ENCODE measurements around the gene SMURF1.

Gene SMURF1

DNA sequence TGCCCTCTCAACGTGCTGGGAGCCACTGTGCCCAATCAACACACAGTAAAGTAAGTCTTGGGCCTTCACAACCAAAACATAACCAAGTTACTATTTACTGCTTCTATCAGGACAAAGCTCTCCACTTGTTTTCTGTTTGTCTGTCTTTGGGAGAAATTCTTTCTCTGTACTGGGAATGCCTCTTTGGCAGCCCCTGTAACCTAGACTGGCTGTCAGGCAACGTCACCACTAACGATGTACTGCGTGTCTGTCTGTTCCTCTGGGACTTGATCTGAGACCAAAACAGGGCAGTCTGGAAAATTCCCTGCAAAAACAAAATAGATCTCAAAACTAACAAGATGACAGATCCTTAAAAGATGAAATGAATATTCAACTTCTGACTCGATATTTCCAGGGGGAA, 113.0 kb downstream of the SMURF1 start:
- no peak overlapping the region for H3K4me3 ChIP-seq (ENCODE audit: low read depth, low read length)

DNA sequence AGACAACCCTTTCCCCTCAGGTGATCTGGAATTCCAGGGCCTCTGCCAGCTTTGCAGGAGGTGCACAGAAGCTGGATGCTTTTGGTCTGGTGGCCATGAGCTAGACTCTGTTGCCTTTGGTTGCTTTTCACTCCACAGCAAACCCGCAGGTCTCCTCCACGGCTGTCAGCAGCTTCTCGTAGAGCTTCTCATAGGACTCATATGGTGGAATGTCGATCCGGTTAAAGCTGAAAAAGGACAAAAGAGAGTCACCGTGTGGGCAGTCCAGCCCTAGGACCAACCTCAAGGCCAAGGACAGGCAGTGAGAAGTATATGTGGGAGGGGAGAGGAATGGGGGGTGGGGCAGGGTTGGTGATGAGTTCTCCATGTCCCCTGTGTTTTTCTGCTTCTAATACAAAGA, 113.5 kb downstream of the SMURF1 start:
- H3K4me3 ChIP-seq (ENCODE audit: low read depth, low read length), result no peak overlapping the region

GRCh38 chr7:99029466-99030435, 114.2 kb downstream of the SMURF1 start:
- no peak overlapping the region for H3K4me3 ChIP-seq (ENCODE audit: low read depth, low read length)

DNA sequence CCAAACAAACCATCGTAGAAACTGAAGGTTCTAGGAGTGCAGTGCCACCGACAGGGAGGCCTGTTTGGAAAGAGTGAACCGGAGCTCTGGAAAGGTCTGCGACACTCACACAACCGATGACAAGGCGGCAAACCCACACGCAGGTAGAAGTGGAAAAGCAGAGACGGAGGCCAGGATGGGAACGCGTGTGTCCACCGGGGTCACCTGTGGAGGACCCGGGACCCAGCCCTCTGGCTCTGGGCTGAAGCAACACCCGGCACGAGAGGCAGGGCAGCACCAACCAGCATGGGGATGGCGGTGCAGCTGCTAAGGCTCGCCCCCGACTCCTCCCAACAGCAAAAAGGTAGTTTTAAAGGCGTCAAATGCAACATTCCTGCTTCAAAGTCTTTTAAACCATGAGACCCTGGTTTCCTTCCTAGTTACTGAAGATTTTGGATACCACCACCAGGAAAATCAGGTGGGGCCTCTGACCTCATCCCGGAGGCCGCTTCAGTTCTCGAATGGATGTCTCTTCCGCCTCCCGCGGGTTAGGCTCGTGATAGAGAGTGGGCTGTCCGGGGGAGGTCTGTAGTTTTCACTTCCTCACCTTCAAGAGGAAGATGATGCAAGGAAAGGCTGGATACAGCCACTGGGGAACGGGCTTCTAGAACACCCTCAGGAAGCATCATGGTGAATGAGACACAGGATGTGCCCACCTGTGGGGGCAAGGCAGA, 115.5 kb downstream of the SMURF1 start:
- H3K4me3 ChIP-seq (ENCODE audit: low read depth, low read length), result no peak overlapping the region

DNA sequence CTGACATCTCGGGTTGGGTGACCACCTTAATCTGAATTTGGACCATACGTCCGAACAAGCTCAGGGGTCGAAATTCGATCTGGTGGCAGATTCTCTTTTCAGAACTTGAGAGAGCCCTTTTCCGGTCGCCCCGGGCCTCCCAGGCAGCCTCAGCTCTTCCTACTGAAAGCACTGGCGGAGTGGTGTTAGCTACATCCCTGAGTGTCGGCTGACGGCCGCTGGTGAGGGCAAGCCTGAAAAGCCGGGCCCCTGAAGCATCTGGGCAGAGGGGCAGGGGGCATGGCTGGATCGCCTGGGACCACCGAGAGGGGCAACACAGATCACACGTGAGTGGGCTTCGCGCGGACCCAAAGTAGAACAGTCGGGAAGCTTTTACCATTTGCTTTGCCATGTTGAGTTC, 116.1 kb downstream of the SMURF1 start:
- H3K4me3 ChIP-seq (ENCODE audit: low read depth, low read length), result no peak overlapping the region

DNA sequence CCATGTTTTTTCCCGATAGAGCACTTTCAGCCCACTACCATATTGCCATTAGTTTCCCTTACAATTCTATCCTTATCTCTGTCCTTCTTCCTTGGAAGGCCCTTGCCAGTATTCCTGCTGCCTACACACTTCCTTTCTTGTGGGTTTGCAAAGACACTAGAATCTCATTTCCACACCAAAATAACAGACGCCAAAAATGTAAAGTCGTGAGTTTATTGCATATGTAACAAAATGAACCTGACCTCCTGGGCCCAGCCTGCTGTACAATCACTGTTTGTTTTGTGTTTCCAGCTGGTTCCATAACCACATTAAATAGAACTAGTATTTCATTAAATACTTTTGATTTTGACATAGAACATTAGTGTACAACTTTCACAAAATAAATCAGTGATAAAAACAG, 116.7 kb downstream of the SMURF1 start:
- H3K4me3 ChIP-seq (ENCODE audit: low read depth, low read length), result no peak overlapping the region

DNA sequence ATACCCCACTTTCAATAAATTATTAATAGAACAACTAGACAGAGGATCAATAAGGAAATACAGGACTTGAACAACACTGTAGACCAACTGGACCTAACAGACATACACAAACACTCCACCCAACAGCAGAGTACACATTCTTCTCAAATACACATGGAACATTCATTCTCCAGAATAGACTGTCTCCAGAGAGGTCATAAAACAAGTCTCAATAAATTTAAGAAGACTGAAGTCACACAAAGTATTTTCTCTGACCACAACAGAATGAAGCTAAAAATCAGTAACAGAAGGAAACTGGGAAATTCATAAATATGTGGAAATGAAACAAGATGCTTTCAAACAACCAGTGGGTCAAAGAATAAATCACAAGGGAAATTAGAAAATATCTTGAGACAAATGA, 119.8 kb downstream of the SMURF1 start:
- no peak overlapping the region for H3K4me3 ChIP-seq (ENCODE audit: low read depth, low read length)

- no peak overlapping the region for H3K4me3 ChIP-seq (ENCODE audit: low read depth, low read length)
These were observed 121.9 kb downstream of the SMURF1 start for GRCh38 chr7:99021941-99022560.

GRCh38 chr7:99020413-99020715, 123.5 kb downstream of the SMURF1 start:
- no peak overlapping the region for H3K4me3 ChIP-seq (ENCODE audit: low read depth, low read length)

- H3K4me3 ChIP-seq (ENCODE audit: low read depth, low read length), result no peak overlapping the region
These were observed 124.1 kb downstream of the SMURF1 start for GRCh38 chr7:99019523-99020412.

- no peak overlapping the region for H3K4me3 ChIP-seq (ENCODE audit: low read depth, low read length)
These were observed 127.7 kb downstream of the SMURF1 start for GRCh38 chr7:99016196-99016595.

DNA sequence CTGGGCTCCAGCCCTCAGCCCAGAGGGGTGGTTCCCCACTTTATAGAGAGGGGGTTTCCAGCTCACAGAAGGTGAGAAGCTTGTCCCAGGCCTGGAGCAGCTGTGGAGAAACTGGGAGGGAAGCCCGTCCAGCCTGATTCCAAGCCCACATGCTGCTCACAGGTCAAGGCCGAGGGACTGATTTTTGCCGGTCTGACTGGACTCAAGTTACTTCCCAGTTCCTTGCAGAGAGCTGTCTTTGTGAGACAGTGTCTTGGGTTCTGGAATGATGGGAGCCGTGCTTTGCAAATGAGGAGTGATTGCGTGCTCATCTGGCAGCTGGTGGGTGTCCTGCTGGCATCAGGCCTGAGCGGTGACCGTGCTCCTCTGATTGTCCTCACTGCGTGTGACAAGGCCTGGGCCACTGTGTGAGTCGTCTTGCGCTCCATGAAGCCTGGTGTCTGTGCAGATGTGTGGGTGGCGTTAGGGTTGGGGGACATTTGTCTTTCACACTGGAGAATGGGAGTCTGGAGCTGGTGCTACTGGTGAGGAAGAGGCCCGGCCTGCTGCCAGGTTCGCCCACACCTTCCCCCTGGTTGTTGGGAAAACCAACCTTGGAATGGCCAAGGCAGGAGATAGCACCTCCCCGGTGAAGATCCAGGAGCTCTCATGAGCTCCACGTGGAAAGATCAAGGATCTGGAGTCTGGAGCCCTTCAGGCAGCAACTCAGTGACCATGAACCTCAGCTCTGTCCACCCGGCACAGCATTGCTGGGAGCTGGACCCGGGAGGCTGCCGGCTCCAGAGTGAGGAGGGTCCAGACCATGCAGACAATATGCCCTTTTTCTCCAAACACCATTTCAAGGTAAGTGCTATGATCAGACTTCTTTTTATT, 129.6 kb downstream of the SMURF1 start:
- no peak overlapping the region for H3K4me3 ChIP-seq (ENCODE audit: low read depth, low read length)

DNA sequence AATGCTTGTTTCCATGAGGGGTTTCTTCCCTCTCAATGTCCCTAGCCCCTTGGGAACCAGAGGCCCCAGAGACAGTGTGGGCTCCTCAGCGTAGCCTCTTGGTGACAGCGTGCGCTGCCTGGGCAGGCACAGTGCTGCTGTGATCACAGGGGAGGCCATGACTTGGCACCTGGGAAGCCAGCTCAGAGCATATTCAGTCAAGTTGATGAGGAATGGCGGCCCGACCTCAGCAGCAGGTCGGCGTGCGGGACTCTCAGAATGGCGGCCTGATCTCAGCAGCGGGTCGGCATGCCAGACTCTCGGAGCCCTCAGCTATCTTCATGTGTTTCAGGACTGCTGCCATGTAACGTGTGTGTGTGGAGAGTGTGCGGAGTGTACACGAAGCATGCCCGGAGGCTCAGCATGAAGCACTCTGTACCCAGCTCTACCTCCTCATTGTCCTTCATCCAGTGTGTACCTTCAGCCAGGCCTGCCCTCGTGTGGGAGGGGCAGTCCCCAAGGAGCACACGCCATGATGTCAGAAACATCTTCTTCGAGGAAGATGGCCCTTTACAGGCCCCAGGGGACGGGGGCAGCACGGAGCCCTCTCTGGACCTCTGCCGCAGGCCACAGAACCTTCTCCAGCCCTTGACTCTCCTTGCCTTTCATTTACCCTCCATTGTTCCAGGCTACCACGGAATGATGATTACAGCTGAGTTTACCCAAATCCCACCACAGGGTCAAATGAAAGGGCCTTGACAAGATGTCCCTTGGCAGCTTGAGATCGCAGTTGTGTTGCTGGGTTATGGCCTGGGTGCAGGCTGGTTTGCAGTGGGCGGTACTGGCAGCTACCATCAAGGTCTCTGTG, 130.4 kb downstream of the SMURF1 start:
- H3K4me3 ChIP-seq (ENCODE audit: low read depth, low read length), result no peak overlapping the region

DNA sequence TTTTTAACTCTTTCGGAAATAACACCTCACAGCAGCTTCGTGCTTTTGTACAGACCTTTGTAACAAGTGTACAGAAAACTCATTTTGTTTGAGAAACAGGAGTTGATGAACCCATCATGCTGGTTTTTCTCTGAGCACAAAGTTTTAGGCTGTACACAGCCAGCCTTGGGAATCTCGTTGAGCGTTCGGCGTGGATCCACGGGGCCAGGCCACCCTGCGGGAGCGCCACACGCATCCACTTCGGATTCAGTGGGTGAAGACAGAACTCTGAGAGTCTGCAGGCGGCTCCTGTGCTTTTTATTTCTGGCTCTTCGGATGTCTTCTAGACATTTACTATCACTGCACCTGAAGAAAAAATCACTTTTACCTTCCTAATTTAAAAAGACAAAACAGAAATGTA, 131.2 kb downstream of the SMURF1 start:
- no peak overlapping the region for H3K4me3 ChIP-seq (ENCODE audit: low read depth, low read length)

- no peak overlapping the region for H3K4me3 ChIP-seq (ENCODE audit: low read depth, low read length)
These were observed 132.1 kb downstream of the SMURF1 start for GRCh38 chr7:99011706-99012404.

DNA sequence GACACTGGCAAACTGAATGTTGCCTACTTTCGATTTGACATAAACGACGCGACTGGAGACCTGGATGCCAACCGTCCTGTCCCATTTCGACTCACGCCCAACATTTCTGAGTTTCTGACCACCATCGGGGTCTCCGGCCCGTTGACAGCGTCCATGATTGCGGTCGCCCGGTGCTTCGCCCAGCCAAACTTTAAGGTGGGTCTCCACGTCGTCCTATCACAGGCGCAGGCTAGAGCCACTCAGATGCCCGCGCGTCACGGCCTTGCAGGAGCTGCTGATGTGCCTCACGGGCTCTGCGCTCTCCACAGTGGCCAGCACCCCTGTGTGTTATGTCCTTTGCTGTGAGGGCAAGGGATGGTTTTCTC, 132.6 kb downstream of the SMURF1 start:
- no peak overlapping the region for H3K4me3 ChIP-seq (ENCODE audit: low read depth, low read length)

DNA sequence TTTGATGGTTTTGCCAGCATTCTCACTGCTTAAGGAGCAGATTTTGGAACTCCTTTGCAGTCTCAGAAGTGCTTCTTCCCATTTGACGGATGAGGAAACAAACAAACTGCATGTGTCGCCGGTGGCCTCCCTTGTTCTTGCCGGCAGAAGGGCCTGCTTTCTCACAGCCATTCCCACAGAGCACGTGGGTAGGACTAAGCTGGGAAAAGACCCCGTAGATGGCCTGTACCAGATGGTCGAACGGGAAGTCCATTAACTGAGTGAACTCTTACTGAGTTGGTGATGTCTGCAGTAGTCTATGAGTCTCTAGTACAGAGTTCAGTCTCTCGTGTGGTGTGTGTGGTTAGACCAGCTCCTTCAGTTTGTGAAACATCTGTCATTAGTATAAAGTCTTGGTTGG, 133.6 kb downstream of the SMURF1 start:
- H3K4me3 ChIP-seq (ENCODE audit: low read depth, low read length), result no peak overlapping the region

DNA sequence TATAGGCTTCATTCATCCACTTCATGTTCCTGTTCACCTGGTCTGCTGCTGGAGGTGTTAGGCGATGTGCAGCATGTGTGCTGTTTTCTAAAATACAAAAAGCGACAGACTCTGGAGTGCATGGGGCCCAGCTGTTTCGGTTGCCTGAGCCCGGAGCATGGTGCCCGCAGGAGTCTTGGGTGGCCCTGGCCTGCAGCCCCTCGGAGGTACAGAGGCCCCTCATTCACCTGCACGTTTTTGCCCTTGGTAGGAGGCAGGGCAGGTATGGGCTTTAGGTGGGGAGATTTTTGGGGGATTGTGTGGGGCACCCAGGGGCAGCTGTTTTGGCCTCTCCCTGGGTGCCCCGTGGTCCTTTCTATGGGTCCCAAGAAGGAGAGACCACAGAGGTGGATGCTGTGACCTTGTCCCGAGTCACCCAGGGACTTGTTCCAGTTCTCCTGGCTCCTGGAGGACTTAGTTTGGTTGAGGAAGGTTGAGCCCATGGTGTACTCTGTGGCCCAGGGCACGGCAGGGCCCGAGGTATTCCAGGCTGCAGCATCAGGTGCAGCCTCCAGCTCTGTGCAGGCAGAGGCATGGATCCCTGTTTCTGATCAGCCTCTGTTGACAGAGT, 134.9 kb downstream of the SMURF1 start:
- H3K4me3 ChIP-seq (ENCODE audit: low read depth, low read length), result no peak overlapping the region

All from iPS-11a (cell line).